ENCODE measurements around the gene LTBP1. TPM values are rescaled to one million over a fixed set of nuclear protein-coding genes. Genes with fewer than 3 reads are reported as not detected.

LTBP1 gene
- total RNA-seq, 1 donor from 2014 or later = 36.0 TPM

DNA sequence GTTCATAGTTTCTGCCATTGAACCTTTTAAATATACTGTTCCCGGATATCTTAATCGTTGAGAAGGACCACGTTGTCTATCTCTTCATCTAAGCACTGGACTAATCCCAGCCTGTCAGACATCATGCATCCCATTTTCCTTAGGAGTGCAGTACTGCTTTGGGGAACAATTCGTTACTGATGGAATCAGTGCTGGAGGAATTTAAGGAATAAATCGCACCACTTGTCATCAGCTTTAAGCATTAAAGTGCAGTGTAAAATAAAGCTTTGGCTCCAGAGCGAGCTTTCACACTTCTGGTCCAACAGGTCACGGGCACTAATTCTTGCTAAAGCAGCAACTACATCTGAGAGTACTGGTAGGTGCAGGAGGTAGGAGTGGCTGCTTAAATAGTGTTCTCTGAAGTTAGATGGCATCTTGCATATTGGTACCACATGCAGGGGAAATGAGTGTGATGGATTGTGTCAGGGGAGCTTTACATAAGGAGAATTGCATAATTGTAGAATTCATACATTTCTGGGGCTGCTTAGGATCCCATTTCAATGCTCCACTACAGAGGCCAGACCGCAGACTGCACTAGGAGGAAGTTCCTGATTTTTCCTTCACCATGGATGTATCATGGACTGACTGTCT lies 424.0 kb downstream of the LTBP1 start:
- ATAC-seq = peak; percentile 37
- TF ChIP-seq CTCF (IDR thresholded peaks at IDR 0.05) = no peak
- intact Hi-C loops (cut with DNase I) = no loop called here

DNA sequence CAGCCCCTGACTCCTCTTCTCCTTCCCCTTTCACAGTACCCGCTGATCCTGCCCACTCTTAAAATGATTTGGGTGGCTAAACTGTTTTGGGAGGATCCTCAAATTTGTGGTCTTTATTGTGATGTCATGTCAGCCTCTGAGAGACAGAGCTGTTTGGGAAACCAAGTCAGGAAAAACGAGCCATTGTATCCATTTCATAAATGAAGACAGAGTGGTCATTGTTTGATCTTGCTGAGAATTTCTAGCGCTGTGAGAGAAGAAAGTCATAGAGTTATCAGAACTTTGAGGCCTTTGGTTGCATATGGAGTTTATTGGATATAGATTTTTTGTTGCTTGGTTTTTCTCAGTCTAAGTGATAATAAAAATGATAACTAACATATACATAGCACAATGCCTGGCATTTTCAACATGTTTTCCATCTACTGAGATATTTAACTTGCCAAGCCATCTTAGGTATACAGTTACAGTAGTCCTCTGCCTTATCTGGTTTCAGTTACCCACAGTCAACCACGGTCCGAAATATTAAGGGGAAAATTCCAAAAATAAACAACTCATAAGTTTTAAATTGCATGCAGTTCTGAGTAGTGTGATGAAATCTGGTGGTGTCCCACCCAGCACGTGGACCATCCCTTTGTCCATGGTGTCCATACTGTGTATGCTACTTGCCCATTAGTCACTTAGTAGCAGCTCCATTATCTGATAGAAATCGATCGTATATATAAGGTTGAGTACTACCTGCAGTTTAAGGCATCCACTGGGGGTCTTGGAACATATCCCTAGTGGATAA lies 424.7 kb downstream of the LTBP1 start:
- H3K27ac ChIP-seq = no peak overlapping the region
- H3K4me1 ChIP-seq = no peaks in the 10 kb centered on the region
- no peak for DNase-seq
- no peaks in the 10 kb centered on the region for H3K27me3 ChIP-seq
- no peaks in the 10 kb centered on the region for H3K9me3 ChIP-seq
- no peak overlapping the region for H3K4me3 ChIP-seq
- intact Hi-C loops (cut with DNase I) = no loop called here
- H3K36me3 ChIP-seq = no peaks in the 10 kb centered on the region
- no peak for TF ChIP-seq CTCF (IDR thresholded peaks at IDR 0.05)
- ATAC-seq = no peak

More for the DNA sequence above, 424.0 kb downstream of the LTBP1 start:
- Histone ChIP-seq H3K9me3 (no peaks in the 10 kb centered on the region), H3K27ac (no peak overlapping the region), H3K27me3 (no peaks in the 10 kb centered on the region), H3K36me3 (no peaks in the 10 kb centered on the region), H3K4me1 (no peaks in the 10 kb centered on the region), H3K4me3 (no peak overlapping the region)
- DNase-seq = no peak

GRCh38 chr2:33372940-33373553 lies 426.3 kb downstream of the LTBP1 start:
- DNase-seq = no peak
- Histone ChIP-seq H3K27ac (no peak overlapping the region), H3K36me3 (no peaks in the 10 kb centered on the region), H3K4me3 (no peak overlapping the region), H3K9me3 (no peaks in the 10 kb centered on the region), H3K4me1 (no peaks in the 10 kb centered on the region), H3K27me3 (no peaks in the 10 kb centered on the region)
- peak; percentile 81 for TF ChIP-seq CTCF (IDR thresholded peaks at IDR 0.05)
- peak; percentile 71 for ATAC-seq
- intact Hi-C loops (cut with DNase I) = no loop called here

DNA sequence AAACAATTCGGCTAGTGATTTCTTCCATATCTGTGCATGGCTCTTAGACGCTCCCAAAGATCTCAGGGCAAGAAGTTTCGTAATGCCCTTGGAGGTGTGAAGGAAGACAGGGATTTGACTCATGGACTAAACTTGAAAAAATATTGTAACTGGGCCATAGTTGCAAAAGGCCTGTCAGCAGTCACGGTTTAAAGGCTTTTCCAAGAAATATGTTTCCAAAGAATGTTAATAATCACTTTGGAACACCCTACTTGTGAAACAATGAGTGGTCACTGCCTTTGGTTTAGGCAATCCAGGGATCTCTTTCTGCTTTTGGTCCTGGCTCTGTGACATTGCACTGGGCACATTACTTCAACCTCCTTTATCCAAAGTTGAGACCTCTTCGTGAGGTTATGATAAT lies 427.2 kb downstream of the LTBP1 start:
- Histone ChIP-seq H3K4me1 (no peaks in the 10 kb centered on the region), H3K4me3 (no peak overlapping the region), H3K27ac (no peak overlapping the region), H3K36me3 (no peaks in the 10 kb centered on the region), H3K27me3 (no peaks in the 10 kb centered on the region), H3K9me3 (no peaks in the 10 kb centered on the region)
- ATAC-seq = no peak
- TF ChIP-seq CTCF (IDR thresholded peaks at IDR 0.05) = no peak
- intact Hi-C loops (cut with DNase I) = no loop called here
- DNase-seq = no peak

GRCh38 chr2:33375054-33375453 lies 428.3 kb downstream of the LTBP1 start:
- intact Hi-C loops (cut with DNase I) = no loop called here
- no peak for TF ChIP-seq CTCF (IDR thresholded peaks at IDR 0.05)
- Histone ChIP-seq H3K27me3 (no peaks in the 10 kb centered on the region), H3K4me1 (no peaks in the 10 kb centered on the region), H3K36me3 (no peaks in the 10 kb centered on the region), H3K9me3 (no peaks in the 10 kb centered on the region), H3K27ac (no peak overlapping the region), H3K4me3 (no peak overlapping the region)
- ATAC-seq (no peak), DNase-seq (no peak)
